Measurements from ENCODE around the gene TENM4.

TENM4 gene

DNA sequence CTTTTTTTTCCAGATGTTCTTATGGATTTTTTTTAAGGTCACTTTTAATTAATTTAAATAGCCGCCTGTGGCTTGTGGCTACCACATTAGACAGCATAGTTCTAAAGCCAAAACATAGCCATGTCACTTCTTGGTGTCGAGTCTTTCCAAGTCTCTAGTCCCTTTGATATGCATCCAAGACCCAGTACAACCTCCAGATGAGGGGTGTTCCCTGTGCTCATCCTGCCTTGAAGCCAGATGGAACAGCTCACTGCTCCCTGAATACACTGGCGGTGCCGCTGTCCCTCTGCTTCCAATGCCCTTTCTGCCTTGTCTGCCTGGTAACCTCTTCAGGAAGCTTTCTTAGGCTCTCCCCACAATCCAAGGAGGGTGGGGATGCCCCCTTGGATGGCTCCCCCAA lies 338.0 kb downstream of the TENM4 start:
- Histone ChIP-seq H3K4me3 (ENCODE audit: low read depth, low read length) (no peak overlapping the region), H3K9me3 (ENCODE audit: control insufficient read depth, insufficient read depth, low read depth, low read length) (no peaks in the 10 kb centered on the region), H3K4me1 (ENCODE audit: control insufficient read depth, insufficient read depth, low read length) (no peaks in the 10 kb centered on the region), H3K36me3 (ENCODE audit: control insufficient read depth in 2 of 2, insufficient read depth in 1 of 2, low read length in 2 of 2) (no peaks in the 10 kb centered on the region), H3K27ac (ENCODE audit: extremely low read depth, low read depth, low read length) (no peak overlapping the region)
- CTCF ChIA-PET: interaction anchor here (0.5 to 5.1 kb wide), 2 partner anchors 11 to 457 kb away, joined by 3 to 73 read pairs; no protein-coding TSS in a partner anchor
- POLR2A ChIA-PET: no interaction called here
- TF ChIP-seq ZNF621 (tag by site-specific recombination; IDR thresholded peaks at IDR 0.05) (no peak), ZBTB20 (tag by site-specific recombination; IDR thresholded peaks at IDR 0.05) (no peak), KLF1 (tag by site-specific recombination; IDR thresholded peaks at IDR 0.05) (no peak), TRIM28 (IDR thresholded peaks at IDR 0.05; ENCODE audit: borderline replicate concordance, low read length) (no peak), ZNF510 (tag by site-specific recombination; IDR thresholded peaks at IDR 0.05; ENCODE audit: insufficient replicate concordance) (no peak), GFI1B (tag by site-specific recombination; IDR thresholded peaks at IDR 0.05) (no peak), ZNF843 (tag by site-specific recombination; IDR thresholded peaks at IDR 0.05) (no peak), ZFP69B (tag by site-specific recombination; IDR thresholded peaks at IDR 0.05) (no peak), GLIS2 (tag by site-specific recombination; IDR thresholded peaks at IDR 0.05) (no peak)
- TF ChIP-seq, protein P1, sequence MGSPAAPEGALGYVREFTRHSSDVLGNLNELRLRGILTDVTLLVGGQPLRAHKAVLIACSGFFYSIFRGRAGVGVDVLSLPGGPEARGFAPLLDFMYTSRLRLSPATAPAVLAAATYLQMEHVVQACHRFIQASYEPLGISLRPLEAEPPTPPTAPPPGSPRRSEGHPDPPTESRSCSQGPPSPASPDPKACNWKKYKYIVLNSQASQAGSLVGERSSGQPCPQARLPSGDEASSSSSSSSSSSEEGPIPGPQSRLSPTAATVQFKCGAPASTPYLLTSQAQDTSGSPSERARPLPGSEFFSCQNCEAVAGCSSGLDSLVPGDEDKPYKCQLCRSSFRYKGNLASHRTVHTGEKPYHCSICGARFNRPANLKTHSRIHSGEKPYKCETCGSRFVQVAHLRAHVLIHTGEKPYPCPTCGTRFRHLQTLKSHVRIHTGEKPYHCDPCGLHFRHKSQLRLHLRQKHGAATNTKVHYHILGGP (tag by site-specific recombination; IDR thresholded peaks at IDR 0.05): no peak
- TF ChIP-seq, protein P2, sequence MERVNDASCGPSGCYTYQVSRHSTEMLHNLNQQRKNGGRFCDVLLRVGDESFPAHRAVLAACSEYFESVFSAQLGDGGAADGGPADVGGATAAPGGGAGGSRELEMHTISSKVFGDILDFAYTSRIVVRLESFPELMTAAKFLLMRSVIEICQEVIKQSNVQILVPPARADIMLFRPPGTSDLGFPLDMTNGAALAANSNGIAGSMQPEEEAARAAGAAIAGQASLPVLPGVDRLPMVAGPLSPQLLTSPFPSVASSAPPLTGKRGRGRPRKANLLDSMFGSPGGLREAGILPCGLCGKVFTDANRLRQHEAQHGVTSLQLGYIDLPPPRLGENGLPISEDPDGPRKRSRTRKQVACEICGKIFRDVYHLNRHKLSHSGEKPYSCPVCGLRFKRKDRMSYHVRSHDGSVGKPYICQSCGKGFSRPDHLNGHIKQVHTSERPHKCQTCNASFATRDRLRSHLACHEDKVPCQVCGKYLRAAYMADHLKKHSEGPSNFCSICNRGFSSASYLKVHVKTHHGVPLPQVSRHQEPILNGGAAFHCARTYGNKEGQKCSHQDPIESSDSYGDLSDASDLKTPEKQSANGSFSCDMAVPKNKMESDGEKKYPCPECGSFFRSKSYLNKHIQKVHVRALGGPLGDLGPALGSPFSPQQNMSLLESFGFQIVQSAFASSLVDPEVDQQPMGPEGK (tag by site-specific recombination; IDR thresholded peaks at IDR 0.05): no peak
- TF ChIP-seq, protein P3, sequence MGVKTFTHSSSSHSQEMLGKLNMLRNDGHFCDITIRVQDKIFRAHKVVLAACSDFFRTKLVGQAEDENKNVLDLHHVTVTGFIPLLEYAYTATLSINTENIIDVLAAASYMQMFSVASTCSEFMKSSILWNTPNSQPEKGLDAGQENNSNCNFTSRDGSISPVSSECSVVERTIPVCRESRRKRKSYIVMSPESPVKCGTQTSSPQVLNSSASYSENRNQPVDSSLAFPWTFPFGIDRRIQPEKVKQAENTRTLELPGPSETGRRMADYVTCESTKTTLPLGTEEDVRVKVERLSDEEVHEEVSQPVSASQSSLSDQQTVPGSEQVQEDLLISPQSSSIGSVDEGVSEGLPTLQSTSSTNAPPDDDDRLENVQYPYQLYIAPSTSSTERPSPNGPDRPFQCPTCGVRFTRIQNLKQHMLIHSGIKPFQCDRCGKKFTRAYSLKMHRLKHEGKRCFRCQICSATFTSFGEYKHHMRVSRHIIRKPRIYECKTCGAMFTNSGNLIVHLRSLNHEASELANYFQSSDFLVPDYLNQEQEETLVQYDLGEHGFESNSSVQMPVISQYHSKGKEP (tag by site-specific recombination; IDR thresholded peaks at IDR 0.05): no peak
- TF ChIP-seq, protein P4, sequence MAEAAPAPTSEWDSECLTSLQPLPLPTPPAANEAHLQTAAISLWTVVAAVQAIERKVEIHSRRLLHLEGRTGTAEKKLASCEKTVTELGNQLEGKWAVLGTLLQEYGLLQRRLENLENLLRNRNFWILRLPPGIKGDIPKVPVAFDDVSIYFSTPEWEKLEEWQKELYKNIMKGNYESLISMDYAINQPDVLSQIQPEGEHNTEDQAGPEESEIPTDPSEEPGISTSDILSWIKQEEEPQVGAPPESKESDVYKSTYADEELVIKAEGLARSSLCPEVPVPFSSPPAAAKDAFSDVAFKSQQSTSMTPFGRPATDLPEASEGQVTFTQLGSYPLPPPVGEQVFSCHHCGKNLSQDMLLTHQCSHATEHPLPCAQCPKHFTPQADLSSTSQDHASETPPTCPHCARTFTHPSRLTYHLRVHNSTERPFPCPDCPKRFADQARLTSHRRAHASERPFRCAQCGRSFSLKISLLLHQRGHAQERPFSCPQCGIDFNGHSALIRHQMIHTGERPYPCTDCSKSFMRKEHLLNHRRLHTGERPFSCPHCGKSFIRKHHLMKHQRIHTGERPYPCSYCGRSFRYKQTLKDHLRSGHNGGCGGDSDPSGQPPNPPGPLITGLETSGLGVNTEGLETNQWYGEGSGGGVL (tag by site-specific recombination; IDR thresholded peaks at IDR 0.05): no peak

DNA sequence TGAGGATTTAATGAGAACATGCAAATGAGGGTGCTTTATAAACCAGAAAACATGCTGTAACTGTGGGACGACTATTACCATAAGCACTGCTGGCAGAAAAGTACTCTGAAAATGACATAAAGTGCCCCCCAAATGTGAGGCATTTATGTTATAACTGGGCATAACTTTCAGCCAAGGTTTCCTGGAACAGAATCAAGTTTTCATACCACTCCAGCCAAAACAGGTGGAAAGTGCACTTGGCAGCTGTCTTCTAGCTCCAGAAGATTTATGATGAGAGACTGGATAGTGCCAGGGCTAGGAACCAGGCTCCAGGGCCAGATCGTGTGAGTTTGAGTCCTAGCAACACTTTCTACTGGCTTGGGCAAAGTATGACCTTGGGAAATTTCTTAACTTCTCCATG lies 339.2 kb downstream of the TENM4 start:
- Histone ChIP-seq H3K4me1 (ENCODE audit: control insufficient read depth, insufficient read depth, low read length) (no peaks in the 10 kb centered on the region), H3K36me3 (ENCODE audit: control insufficient read depth in 2 of 2, insufficient read depth in 1 of 2, low read length in 2 of 2) (no peaks in the 10 kb centered on the region), H3K9me3 (ENCODE audit: control insufficient read depth, insufficient read depth, low read depth, low read length) (no peaks in the 10 kb centered on the region), H3K4me3 (ENCODE audit: low read depth, low read length) (no peak overlapping the region), H3K27ac (ENCODE audit: extremely low read depth, low read depth, low read length) (no peak overlapping the region)
- POLR2A ChIA-PET: no interaction called here
- CTCF ChIA-PET: interaction anchor here (0.6 to 5.1 kb wide), 3 partner anchors 304 to 721 kb away, joined by 3 to 73 read pairs (median 3); no protein-coding TSS in a partner anchor
- no peak for TF ChIP-seq ZNF629 (tag by site-specific recombination; IDR thresholded peaks at IDR 0.05)
- TF ChIP-seq, protein P5, sequence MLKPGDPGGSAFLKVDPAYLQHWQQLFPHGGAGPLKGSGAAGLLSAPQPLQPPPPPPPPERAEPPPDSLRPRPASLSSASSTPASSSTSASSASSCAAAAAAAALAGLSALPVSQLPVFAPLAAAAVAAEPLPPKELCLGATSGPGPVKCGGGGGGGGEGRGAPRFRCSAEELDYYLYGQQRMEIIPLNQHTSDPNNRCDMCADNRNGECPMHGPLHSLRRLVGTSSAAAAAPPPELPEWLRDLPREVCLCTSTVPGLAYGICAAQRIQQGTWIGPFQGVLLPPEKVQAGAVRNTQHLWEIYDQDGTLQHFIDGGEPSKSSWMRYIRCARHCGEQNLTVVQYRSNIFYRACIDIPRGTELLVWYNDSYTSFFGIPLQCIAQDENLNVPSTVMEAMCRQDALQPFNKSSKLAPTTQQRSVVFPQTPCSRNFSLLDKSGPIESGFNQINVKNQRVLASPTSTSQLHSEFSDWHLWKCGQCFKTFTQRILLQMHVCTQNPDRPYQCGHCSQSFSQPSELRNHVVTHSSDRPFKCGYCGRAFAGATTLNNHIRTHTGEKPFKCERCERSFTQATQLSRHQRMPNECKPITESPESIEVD (tag by site-specific recombination; IDR thresholded peaks at IDR 0.05): no peak
- TF ChIP-seq ZNF473 (tag by site-specific recombination; IDR thresholded peaks at IDR 0.05): no peak
- no peak for TF ChIP-seq HOXD13 (CRISPR knock-in tag; IDR thresholded peaks at IDR 0.05; ENCODE audit: borderline replicate concordance)
- no peak for TF ChIP-seq ZNF529 (tag by site-specific recombination; IDR thresholded peaks at IDR 0.05; ENCODE audit: insufficient replicate concordance)
- TF ChIP-seq, protein P6, sequence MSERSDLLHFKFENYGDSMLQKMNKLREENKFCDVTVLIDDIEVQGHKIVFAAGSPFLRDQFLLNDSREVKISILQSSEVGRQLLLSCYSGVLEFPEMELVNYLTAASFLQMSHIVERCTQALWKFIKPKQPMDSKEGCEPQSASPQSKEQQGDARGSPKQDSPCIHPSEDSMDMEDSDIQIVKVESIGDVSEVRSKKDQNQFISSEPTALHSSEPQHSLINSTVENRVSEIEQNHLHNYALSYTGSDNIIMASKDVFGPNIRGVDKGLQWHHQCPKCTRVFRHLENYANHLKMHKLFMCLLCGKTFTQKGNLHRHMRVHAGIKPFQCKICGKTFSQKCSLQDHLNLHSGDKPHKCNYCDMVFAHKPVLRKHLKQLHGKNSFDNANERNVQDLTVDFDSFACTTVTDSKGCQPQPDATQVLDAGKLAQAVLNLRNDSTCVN (tag by site-specific recombination; optimal IDR thresholded peaks at IDR 0.05): no peak
- no peak for TF ChIP-seq ZNF530 (tag by site-specific recombination; IDR thresholded peaks at IDR 0.05; ENCODE audit: low read depth)
- no peak for TF ChIP-seq ZNF426 (tag by site-specific recombination; IDR thresholded peaks at IDR 0.05)
- no peak for TF ChIP-seq ZNF292 (tag by site-specific recombination; IDR thresholded peaks at IDR 0.05; ENCODE audit: borderline replicate concordance, low read depth)
- TF ChIP-seq ZNF777 (tag by site-specific recombination; IDR thresholded peaks at IDR 0.05; ENCODE audit: borderline replicate concordance): no peak
- TF ChIP-seq ZSCAN30 (tag by site-specific recombination; IDR thresholded peaks at IDR 0.05): no peak
- TF ChIP-seq KLF10 (tag by site-specific recombination; IDR thresholded peaks at IDR 0.05): no peak
- TF ChIP-seq ZFP41 (tag by site-specific recombination; IDR thresholded peaks at IDR 0.05; ENCODE audit: borderline replicate concordance): no peak
- no peak for TF ChIP-seq ZNF211 (tag by site-specific recombination; IDR thresholded peaks at IDR 0.05; ENCODE audit: low read depth)
